SU-DHL-6 (cell line): ENCODE data around the gene RBM12.

Experiments used
- CTCF ChIP-seq: fragments of 200-600 bp; sonication (generic); IDR thresholded peaks from one replicate; pipeline ENCODE4 v1.5.1; 2017; ENCODE audit warnings: antibody characterized with exemption, mild to moderate bottlenecking, low read length, moderate library complexity; ENCODE audit not compliant: insufficient read depth, poor library complexity, severe bottlenecking
- EZH2phosphoT487 ChIP-seq: fragments of 200-600 bp; sonication (generic), shearing (Covaris generic); conservative IDR thresholded peaks from 2 replicates; pipeline ENCODE4 v1.6.1; 2018; ENCODE audit warnings: mild to moderate bottlenecking, antibody characterized with exemption, low read length, moderate library complexity, mixed read lengths

DNA sequence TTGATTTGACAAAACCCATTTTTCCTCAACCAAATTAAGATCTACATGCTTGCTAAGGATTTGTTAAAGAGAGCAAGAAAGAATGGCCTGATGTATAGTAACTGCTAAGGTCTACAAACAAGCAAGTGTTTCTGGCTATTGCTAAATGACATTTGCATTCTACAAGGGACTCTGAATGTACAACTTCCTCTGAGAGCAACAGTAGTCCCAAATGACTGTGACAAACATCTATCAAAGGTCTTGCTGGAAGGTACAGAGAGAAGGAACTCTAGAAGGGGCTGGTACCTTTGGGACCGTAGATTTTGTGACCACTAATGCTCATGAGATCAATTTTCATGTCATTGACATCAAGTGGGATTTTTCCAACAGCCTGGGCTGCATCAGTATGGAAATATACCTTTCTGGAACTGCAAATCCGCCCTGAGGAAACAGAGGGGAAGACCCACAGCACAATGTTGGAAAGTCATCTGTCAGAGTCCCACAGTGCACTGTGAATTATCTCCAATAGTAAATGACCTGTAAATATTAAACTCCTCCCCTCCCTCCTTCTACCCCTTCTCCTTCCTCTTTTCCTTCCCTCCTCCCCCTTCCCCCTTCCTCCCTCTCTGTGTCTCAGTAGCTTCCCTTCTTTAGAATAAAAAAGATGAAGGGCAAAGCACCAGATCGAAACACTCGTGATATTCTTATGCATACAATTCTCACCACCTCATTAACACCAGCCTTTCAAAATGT is 15.9 kb upstream of the RBM12 start:
- no peak for TF ChIP-seq CTCF
- TF ChIP-seq EZH2phosphoT487, result no peak
